CD4-positive, alpha-beta T cell treated with Interleukin-1 beta for 1 hour (primary cell): ENCODE data around the gene RTKN2.
A peak's percentile ranks its signal among the peaks of the same experiment; 100 is the strongest.

Experiments used
- DNase-seq, 2 donors: peaks; one replicate each; pipeline ENCODE4 v3.0.0-alpha.2; 2020 to 2022

RTKN2 gene

GRCh38 chr10:62170732-62171131 lies 97.9 kb downstream of the RTKN2 start:
- no peak for DNase-seq

DNA sequence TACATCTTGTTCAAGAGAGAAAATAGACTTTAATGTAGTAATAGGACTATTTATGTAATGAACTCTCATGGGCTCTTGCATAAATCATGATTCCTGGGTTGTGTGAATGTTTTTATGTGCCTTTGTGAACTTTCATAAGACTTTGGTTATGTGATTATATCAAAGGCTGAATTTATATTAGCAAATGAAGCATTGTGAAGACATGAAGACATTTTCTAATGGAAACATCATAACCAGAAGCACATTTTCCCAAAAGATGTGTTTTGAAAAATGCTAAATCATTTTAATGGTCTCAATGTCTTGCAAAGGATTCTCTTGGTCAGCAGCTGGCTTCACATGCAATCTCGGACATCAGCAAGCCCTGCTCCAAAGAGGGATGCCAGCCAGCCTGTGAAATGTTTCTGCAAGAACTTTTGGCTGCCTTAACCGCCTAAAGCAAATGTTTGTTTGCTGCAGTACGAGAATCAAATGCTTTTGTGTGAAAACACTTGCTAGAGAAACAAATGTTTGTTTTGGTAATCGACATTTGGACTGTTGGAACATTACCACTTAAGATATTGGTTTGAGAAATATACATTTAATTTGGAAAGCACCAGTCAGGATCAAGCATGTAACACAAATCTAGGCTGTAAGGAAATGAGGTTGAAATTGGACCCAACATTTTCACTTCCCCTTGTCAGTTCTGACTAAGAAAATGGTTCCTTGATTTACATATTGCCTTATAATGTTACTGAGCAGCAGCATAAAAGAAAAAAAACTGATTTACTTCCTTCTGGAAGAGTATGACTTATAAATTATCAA lies 102.1 kb downstream of the RTKN2 start:
- DNase-seq, result no peak

GRCh38 chr10:62165803-62166202 lies 102.8 kb downstream of the RTKN2 start:
- DNase-seq, result no peak

GRCh38 chr10:62163024-62163423 lies 105.6 kb downstream of the RTKN2 start:
- no peak for DNase-seq

DNA sequence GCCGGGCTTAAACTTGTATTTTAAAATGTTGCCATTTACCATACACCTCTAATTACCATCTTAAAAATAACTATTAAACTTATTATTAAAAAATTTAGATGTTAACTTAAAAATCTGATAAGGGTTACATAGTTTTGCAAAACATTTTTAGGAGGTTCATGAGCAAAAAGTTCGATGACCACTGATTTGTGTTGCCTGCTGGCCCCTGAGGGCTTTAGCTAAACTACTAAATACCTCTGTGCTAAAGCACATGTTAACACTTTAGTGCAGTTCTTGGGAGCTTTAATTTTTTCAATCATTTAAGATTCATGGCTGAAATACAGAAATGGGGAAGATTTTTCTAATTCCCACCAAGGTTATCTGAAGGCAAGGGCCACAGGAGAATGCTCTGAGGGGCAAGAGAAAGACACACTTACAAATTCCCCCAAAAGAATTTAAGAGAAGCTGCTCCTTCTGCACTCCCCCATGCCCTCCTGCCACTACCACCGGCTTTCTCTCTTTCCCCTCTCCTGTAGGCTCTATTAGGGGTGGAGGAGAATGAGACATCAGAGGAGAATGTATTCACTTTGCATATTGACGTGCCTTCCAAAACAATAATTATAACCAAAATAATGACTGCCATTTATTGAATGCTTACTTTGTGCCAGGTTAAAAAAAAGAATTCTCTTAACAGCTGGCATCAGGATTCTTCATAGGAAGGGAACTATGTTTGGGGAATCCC lies 106.2 kb downstream of the RTKN2 start:
- DNase-seq, result no peak

DNA sequence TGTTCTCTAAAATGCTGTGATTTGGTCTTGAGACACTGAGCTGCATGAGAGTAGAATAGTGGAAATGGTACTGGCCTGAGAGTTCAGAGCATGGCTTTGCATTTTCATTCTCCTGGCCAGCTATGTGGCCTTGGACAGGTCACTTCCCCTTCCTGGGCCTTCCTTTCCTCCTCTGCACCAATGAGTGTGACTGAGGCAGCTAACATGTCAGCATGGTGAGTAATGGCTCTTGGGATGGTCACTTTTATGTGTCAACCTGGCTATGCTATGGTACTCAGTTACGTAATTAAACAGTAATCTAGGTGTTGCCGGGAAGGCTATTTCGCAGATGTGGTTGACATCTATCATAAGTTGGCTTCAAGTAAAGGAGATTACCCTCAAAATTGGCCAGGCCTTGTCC lies 109.3 kb downstream of the RTKN2 start:
- no peak for DNase-seq

GRCh38 chr10:62157601-62158000 lies 111.0 kb downstream of the RTKN2 start:
- DNase-seq, result no peak

DNA sequence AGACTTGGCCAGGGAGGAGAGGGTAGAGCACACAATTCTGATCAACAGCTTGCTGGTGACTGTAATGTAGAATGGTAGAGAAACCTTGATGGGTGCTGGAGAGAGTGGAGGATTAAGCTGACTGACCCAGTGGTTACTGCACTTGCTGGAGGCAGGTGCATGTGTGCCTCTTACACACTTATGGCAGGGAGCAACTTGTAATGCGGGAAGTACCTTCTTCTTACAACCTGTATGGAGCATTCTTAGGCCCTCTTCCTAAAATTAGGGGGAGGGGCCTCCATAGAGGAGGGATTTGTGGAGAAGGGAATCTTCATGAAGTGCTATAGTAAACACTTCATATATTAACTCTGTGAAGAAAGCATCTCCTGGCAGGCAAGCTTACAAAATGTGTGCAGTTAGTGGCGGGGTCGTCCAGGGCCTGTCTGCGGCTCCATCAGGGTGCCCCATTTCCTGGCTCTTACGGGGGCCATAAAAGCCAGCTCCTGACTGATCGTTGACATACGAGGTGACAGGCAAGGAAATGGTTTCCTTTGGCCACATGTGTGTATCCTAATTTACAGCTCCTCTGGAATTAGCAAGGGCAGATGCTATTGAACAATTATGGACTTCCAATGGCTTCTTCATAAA lies 113.5 kb downstream of the RTKN2 start:
- no peak for DNase-seq

DNA sequence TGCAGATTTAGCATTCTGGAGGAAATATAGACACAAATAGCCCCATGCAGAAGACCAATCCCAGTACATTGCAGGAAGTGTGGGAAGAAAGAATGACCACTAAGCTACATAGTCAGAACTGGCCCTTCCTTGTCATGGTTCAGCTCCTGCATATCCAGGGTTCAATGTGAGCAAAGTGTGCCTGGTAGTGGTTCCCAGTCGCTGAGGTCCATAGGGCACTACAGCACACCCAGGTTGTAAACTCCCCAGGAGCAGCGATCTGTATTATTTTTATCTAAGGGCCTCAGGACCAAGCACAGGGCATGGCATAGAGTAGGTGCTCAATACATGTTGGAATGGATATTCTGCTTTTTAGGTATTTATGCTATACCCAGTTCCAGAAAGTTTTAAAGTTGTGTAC lies 114.4 kb downstream of the RTKN2 start:
- no peak for DNase-seq

DNA sequence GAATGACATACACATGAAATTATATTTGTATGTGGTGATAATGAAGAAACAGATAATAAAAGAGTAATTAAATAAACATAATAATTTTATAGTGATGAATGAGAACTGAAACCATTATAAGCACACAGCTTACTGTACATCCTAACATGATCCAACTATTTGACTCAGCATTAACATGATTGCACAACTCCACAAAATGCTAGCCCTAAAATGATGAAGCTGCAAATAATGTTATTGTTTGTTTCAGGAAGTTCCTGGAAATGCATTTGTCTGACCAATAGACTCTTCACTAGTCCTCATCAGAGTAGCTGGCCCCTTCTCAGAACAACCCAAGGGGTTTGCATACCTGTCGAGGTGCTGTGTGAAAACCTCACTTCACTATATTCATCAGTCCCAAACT lies 115.5 kb downstream of the RTKN2 start:
- DNase-seq, result no peak

DNA sequence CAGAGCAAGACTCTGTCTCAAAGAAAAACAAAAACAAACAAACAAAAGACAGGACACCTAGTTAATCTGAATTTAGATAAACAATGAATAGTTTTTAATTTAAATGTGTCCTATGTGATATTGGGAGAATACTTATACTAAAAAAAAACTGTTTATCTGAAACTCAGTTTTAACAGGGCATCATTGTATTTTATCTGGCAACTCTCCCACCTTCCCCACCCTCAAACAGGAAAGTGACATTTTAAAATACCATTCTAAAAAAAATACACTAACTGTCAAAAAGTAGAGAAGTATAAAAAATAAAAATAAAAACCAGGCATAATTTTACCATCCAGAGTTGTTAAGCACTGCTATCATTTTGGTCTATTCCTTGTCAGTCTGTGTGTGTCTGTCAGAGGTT lies 119.0 kb downstream of the RTKN2 start:
- DNase-seq, result no peak

- no peak for DNase-seq
These were observed 120.5 kb downstream of the RTKN2 start for GRCh38 chr10:62148155-62148554.

- peak in 1 of 2 donors; percentile 13 for DNase-seq
These were observed 121.2 kb downstream of the RTKN2 start for GRCh38 chr10:62147425-62147824.

- DNase-seq, result no peak
These were observed 131.7 kb downstream of the RTKN2 start for GRCh38 chr10:62136931-62137330.

GRCh38 chr10:62133618-62134017 lies 135.0 kb downstream of the RTKN2 start:
- no peak for DNase-seq
